WTC11 (cell line): ENCODE results near the gene IL1R1.

ENCODE experiments used
- ARID4B ChIP-seq: sonication (generic); formaldehyde crosslinking; IDR thresholded peaks from 2 replicates; pipeline ENCODE4 v1.8.0; 2023; ENCODE audit warnings: missing genetic modification reagents, mild to moderate bottlenecking, borderline replicate concordance
- CREM ChIP-seq: sonication (generic); formaldehyde crosslinking; IDR thresholded peaks from 2 replicates; pipeline ENCODE4 v1.8.1; 2022; ENCODE audit warnings: mild to moderate bottlenecking, missing genetic modification reagents, moderate library complexity
- CTCF ChIP-seq: fragments of 200-600 bp; IDR thresholded peaks from 2 replicates; pipeline ENCODE4 v1.8.0; 2022; ENCODE audit warnings: antibody characterized with exemption
- E2F1 ChIP-seq: sonication (generic); formaldehyde crosslinking; IDR thresholded peaks from 2 replicates; pipeline ENCODE4 v1.8.0; 2022; ENCODE audit warnings: mild to moderate bottlenecking, missing genetic modification reagents
- JUN ChIP-seq: sonication (generic); formaldehyde crosslinking; IDR thresholded peaks from 2 replicates; pipeline ENCODE4 v1.8.0; 2023; ENCODE audit warnings: mild to moderate bottlenecking, missing genetic modification reagents
- MYBL2 ChIP-seq: sonication (generic); formaldehyde crosslinking; IDR thresholded peaks from 2 replicates; pipeline ENCODE4 v1.8.1; 2023; ENCODE audit warnings: mild to moderate bottlenecking, moderate library complexity, missing genetic modification reagents
- TEAD4 ChIP-seq: sonication (generic); formaldehyde crosslinking; IDR thresholded peaks from 2 replicates; pipeline ENCODE4 v1.8.0; 2022; ENCODE audit warnings: mild to moderate bottlenecking, missing genetic modification reagents
- USF1 ChIP-seq: sonication (generic); formaldehyde crosslinking; IDR thresholded peaks from 2 replicates; pipeline ENCODE4 v1.8.0; 2022; ENCODE audit warnings: mild to moderate bottlenecking, missing genetic modification reagents
- ZNF423 ChIP-seq: fragments of 250-450 bp; sonication (Bioruptor Pico); IDR thresholded peaks from 2 replicates; pipeline ENCODE4 v2.1.2; 2022; ENCODE audit warnings: mild to moderate bottlenecking, moderate library complexity
- TF ChIP-seq, protein P1 (sequence below): sonication (generic); formaldehyde crosslinking; IDR thresholded peaks from 2 replicates; pipeline ENCODE4 v1.8.1; 2023; ENCODE audit warnings: mild to moderate bottlenecking, missing genetic modification reagents, moderate library complexity

DNA sequence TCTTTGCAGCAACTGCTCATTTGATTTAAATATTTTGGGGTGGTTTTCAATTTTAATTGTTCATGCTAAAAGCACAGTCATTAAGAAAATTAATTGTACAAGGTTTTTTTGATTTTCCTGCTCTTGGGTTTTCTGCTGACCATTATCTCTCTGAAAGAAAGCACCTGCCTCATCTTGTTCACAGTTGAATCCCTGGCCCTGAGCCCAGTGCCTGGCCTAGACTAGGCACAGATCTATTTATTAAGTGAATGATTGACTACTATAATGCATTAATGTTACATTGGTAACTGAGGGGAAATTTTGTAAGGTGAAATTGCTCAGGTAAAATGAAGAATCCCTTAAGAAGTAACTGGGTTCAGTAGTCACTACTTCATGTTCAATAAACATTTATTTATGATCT, 66.2 kb downstream of the IL1R1 start:
- no peak for TF ChIP-seq CTCF
- TF ChIP-seq USF1 (CRISPR knock-in tag), result no peak
- TF ChIP-seq E2F1, result no peak
- no peak for TF ChIP-seq TEAD4 (CRISPR knock-in tag)
- TF ChIP-seq MYBL2 (CRISPR knock-in tag), result no peak
- TF ChIP-seq ZNF423 (CRISPR knock-in tag), result no peak
- no peak for TF ChIP-seq ARID4B (CRISPR knock-in tag)
- no peak for TF ChIP-seq JUN (CRISPR knock-in tag)
- no peak for TF ChIP-seq CREM (CRISPR knock-in tag)
- TF ChIP-seq, protein P1, sequence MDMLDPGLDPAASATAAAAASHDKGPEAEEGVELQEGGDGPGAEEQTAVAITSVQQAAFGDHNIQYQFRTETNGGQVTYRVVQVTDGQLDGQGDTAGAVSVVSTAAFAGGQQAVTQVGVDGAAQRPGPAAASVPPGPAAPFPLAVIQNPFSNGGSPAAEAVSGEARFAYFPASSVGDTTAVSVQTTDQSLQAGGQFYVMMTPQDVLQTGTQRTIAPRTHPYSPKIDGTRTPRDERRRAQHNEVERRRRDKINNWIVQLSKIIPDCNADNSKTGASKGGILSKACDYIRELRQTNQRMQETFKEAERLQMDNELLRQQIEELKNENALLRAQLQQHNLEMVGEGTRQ (CRISPR knock-in tag), result no peak
